WERI-Rb-1 (cell line): ENCODE measurements around the gene CEP70.
"Not testable (repeated sequence)": the region's sequence is repeated elsewhere in the genome, so short reads cannot be mapped to it uniquely, and the experiment has no call there.

Experiments used
- DNase-seq: peaks from one replicate; pipeline ENCODE4 v3.0.0-alpha.2; 2020
- H3K27ac ChIP-seq: fragments of 250-450 bp; sonication (Bioruptor Pico); 2 replicates; pipeline ENCODE4 v1.5.1; 2020; ENCODE audit warnings: mild to moderate bottlenecking, moderate library complexity
- H3K27me3 ChIP-seq: fragments of 250-450 bp; sonication (Bioruptor Pico); 2 replicates; pipeline ENCODE4 v1.5.1; 2021; ENCODE audit warnings: mild to moderate bottlenecking, low read depth, moderate library complexity; ENCODE audit not compliant: insufficient read depth, severe bottlenecking
- H3K36me3 ChIP-seq: fragments of 250-450 bp; sonication (Bioruptor Pico); 2 replicates; pipeline ENCODE4 v1.5.1; 2020; ENCODE audit warnings: mild to moderate bottlenecking, moderate library complexity
- H3K4me3 ChIP-seq: 2 replicates; pipeline ENCODE4 v1.5.1; 2011; ENCODE audit warnings: low read depth, mild to moderate bottlenecking, control low read depth, low read length
- H3K9me3 ChIP-seq: fragments of 250-450 bp; sonication (Bioruptor Pico); 2 replicates; pipeline ENCODE4 v1.5.1; 2021; ENCODE audit warnings: mild to moderate bottlenecking, moderate library complexity; ENCODE audit not compliant: severe bottlenecking
- TF ChIP-seq, protein P1 (sequence below): IDR thresholded peaks from 2 replicates; pipeline ENCODE4 v1.5.1; 2011; ENCODE audit warnings: low read depth, mild to moderate bottlenecking, control low read depth, inconsistent platforms, low read length

The CEP70 gene

GRCh38 chr3:138494607-138494929 is 99.5 kb downstream of the CEP70 start:
- TF ChIP-seq, protein P1, sequence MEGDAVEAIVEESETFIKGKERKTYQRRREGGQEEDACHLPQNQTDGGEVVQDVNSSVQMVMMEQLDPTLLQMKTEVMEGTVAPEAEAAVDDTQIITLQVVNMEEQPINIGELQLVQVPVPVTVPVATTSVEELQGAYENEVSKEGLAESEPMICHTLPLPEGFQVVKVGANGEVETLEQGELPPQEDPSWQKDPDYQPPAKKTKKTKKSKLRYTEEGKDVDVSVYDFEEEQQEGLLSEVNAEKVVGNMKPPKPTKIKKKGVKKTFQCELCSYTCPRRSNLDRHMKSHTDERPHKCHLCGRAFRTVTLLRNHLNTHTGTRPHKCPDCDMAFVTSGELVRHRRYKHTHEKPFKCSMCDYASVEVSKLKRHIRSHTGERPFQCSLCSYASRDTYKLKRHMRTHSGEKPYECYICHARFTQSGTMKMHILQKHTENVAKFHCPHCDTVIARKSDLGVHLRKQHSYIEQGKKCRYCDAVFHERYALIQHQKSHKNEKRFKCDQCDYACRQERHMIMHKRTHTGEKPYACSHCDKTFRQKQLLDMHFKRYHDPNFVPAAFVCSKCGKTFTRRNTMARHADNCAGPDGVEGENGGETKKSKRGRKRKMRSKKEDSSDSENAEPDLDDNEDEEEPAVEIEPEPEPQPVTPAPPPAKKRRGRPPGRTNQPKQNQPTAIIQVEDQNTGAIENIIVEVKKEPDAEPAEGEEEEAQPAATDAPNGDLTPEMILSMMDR, result no peak
- Histone ChIP-seq H3K27me3 (no peaks in the 10 kb centered on the region), H3K9me3 (no peaks in the 10 kb centered on the region), H3K36me3 (no peaks in the 10 kb centered on the region; the same call in 1 of the 2 replicates), H3K27ac (no peak overlapping the region), H3K4me3 (no peak overlapping the region)
- DNase-seq, result no peak

GRCh38 chr3:138493804-138494606 is 100.1 kb downstream of the CEP70 start:
- TF ChIP-seq, protein P1, result no peak
- no peak overlapping the region for H3K4me3 ChIP-seq
- H3K27ac ChIP-seq, result no peak overlapping the region
- no peak for DNase-seq
- no peaks in the 10 kb centered on the region; the same call in 1 of the 2 replicates for H3K36me3 ChIP-seq
- H3K9me3 ChIP-seq, result no peaks in the 10 kb centered on the region
- H3K27me3 ChIP-seq, result no peaks in the 10 kb centered on the region

DNA sequence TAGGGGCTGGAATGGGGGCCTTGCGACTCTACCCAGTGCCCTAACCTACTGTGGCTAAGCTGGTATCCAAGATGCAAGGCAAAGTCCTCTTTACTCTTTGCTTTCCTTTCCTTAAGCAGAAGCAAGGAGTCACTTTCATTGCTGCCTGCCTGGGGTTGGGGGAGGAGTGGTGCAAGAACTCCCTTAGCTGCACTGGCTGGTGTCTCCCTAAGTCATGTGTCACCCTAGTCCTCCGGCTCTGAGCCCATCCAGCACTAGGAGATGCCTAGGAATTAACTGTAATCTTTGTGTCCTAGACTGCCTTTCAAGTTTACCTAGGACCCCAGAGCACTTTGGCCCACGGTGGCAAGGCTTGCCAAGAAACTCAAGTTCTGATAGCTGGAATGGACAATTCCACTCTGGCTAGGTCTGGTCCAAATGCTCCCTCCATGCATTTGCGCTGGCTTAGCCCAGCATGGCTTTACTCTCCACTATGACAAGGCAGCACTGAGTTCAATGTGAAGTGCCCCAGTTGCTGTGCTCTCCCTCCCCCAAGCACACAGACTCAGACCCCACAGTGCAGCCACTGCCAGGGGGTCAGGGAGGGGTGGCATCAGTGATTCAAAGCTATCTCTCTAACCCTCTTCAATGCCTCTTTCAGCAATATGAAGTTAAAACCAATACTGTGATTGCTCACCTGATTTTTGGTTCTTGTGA is 100.9 kb downstream of the CEP70 start:
- Histone ChIP-seq H3K4me3 (no peak overlapping the region), H3K27ac (no peak overlapping the region), H3K27me3 (no peaks in the 10 kb centered on the region), H3K36me3 (no peaks in the 10 kb centered on the region; the same call in 1 of the 2 replicates), H3K9me3 (no peaks in the 10 kb centered on the region)
- DNase-seq, result no peak
- TF ChIP-seq, protein P1, result no peak

- Histone ChIP-seq H3K27ac (no peak overlapping the region), H3K4me3 (no peak overlapping the region), H3K36me3 (no peaks in the 10 kb centered on the region; the same call in 1 of the 2 replicates), H3K27me3 (no peaks in the 10 kb centered on the region), H3K9me3 (peaks cover 6% of the 10 kb centered on the region)
- TF ChIP-seq, protein P1, result no peak
- no peak for DNase-seq
Observed at GRCh38 chr3:138491971-138492370, 102.1 kb downstream of the CEP70 start.

DNA sequence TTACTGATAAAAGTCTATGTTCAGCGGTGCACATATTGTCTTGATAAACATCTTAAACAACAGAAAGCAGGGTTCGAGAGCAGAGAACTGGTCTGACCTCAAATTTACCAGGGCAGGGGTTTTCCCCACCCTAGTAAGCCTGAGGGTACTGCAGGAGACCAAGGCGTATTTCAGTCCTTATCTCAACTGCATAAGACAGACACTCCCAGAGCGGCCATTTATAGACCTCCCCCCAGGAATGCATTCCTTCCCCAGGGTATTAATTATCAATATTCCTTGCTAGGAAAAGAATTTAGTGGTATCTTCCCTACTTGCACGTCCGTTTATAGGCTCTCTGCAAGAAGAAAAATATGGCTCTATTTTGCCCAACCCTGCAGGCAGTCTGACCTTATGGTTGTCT is 107.5 kb downstream of the CEP70 start:
- not testable (repeated sequence) for H3K4me3 ChIP-seq, H3K27me3 ChIP-seq, H3K27ac ChIP-seq, DNase-seq, H3K36me3 ChIP-seq
- peaks cover 12% of the 10 kb centered on the region for H3K9me3 ChIP-seq

GRCh38 chr3:138484672-138485071 is 109.4 kb downstream of the CEP70 start:
- peaks cover 12% of the 10 kb centered on the region for H3K9me3 ChIP-seq
- H3K36me3 ChIP-seq, DNase-seq, H3K27me3 ChIP-seq, H3K27ac ChIP-seq, H3K4me3 ChIP-seq: not testable (repeated sequence)
